OCI-LY7 (cell line): Measurements from ENCODE around the gene MRPL49. TPM values are rescaled to one million over a fixed set of nuclear protein-coding genes. Genes with fewer than 3 reads are reported as not detected.

Experiments
- BruUV-seq: library from RNA; stranded (reverse); fragments of 400-500 nt; replicated peaks from 2 replicates; lab custom pipeline; 2021; lab: Mats Ljungman, UMichigan
- CTCF ChIA-PET: fragments of 300-600 bp; sonication (Branson Sonifier 250); formaldehyde crosslinking; loops from one replicate; lab custom pipeline; 2022; ENCODE audit warnings: antibody characterized with exemption; ENCODE audit not compliant: unreplicated experiment; lab: Charles Lee
- POLR2A ChIA-PET: fragments of 300-600 bp; sonication (Branson Sonifier 250); formaldehyde crosslinking; loops from one replicate; lab custom pipeline; 2022; ENCODE audit warnings: antibody characterized with exemption; lab: Charles Lee
- DNase-seq: peaks from one replicate; pipeline ENCODE4 v3.0.0-alpha.2; 2015; ENCODE audit warnings: low spot score
- H2AFZ ChIP-seq: fragments of 200-600 bp; sonication (generic), shearing (Covaris generic); 2 replicates; pipeline ENCODE4 v1.6.1; 2014; ENCODE audit warnings: mild to moderate bottlenecking, antibody characterized with exemption, low read length, moderate library complexity
- H3K27ac ChIP-seq: fragments of 200-600 bp; sonication (generic); 2 replicates; pipeline ENCODE4 v1.5.1; 2014; ENCODE audit warnings: mixed run types, low read depth, mild to moderate bottlenecking, moderate library complexity, low read length, inconsistent platforms; ENCODE audit not compliant: poor library complexity, severe bottlenecking
- H3K36me3 ChIP-seq: fragments of 200-600 bp; sonication (generic); 2 replicates; pipeline ENCODE4 v1.6.1; 2014; ENCODE audit warnings: mild to moderate bottlenecking, antibody characterized with exemption, low read length, moderate library complexity, mixed read lengths; ENCODE audit not compliant: insufficient read depth
- H3K4me1 ChIP-seq: fragments of 200-600 bp; sonication (generic); 2 replicates; pipeline ENCODE4 v1.5.1; 2014; ENCODE audit warnings: mild to moderate bottlenecking, low read length; ENCODE audit not compliant: insufficient read depth, poor library complexity, severe bottlenecking
- H3K4me2 ChIP-seq: fragments of 200-600 bp; sonication (generic); 2 replicates; pipeline ENCODE4 v1.6.1; 2014; ENCODE audit warnings: mild to moderate bottlenecking, low read length
- H3K4me3 ChIP-seq: fragments of 200-600 bp; sonication (generic); 2 replicates; pipeline ENCODE4 v1.5.1; 2014; ENCODE audit warnings: mild to moderate bottlenecking, low read depth, low read length; ENCODE audit not compliant: poor library complexity, severe bottlenecking
- H3K79me2 ChIP-seq: fragments of 200-600 bp; sonication (generic); 2 replicates; pipeline ENCODE4 v1.6.1; 2016; ENCODE audit warnings: low read depth, mild to moderate bottlenecking, low read length, moderate library complexity, mixed read lengths; ENCODE audit not compliant: insufficient read depth
- H3K9me2 ChIP-seq: fragments of 200-600 bp; sonication (generic); 2 replicates; pipeline ENCODE4 v1.6.1; 2016; ENCODE audit warnings: mild to moderate bottlenecking, low read length, mixed read lengths; ENCODE audit not compliant: insufficient read depth
- H3K9me3 ChIP-seq: fragments of 200-600 bp; sonication (generic); 2 replicates; pipeline ENCODE4 v1.6.1; 2014; ENCODE audit warnings: mild to moderate bottlenecking, mixed run types, low read length, mixed read lengths
- H4K20me1 ChIP-seq: fragments of 200-600 bp; sonication (generic); 2 replicates; pipeline ENCODE4 v1.6.1; 2014; ENCODE audit warnings: mild to moderate bottlenecking, antibody characterized with exemption, low read length, moderate library complexity, mixed read lengths; ENCODE audit not compliant: insufficient read depth
- EZH2phosphoT487 ChIP-seq: fragments of 200-600 bp; sonication (generic); IDR thresholded peaks from 2 replicates; pipeline ENCODE4 v1.6.1; 2018; ENCODE audit warnings: low read depth, borderline replicate concordance, mild to moderate bottlenecking, mixed run types, antibody characterized with exemption, low read length, moderate library complexity, mixed read lengths
- intact Hi-C: fragments of 100-400 bp; cut with micrococcal nuclease; formaldehyde crosslinking; loops from one replicate; pipeline ENCODE4 v1.10.0; 2022; ENCODE audit not compliant: unreplicated experiment
- total RNA-seq, 2 experiments: library from RNA; depleted of rRNA in 1 of 2; stranded (reverse); fragments of >200 nt in 1 of 2; shearing (Covaris generic) in 1 of 2; gene quantifications; 2 replicates each; pipeline ENCODE4 v1.2.3, GENCODE V29; 2014 to 2022
- TF ChIP-seq, protein P1 (sequence below): fragments of 200-600 bp; sonication (generic); conservative IDR thresholded peaks from 2 replicates; pipeline ENCODE4 v1.5.1; 2014; ENCODE audit warnings: mild to moderate bottlenecking, antibody characterized with exemption, low read length, moderate library complexity, mixed read lengths

MRPL49 gene
- total RNA-seq, 2 experiments from 2014 or later: 65.2 to 81.6 TPM

DNA sequence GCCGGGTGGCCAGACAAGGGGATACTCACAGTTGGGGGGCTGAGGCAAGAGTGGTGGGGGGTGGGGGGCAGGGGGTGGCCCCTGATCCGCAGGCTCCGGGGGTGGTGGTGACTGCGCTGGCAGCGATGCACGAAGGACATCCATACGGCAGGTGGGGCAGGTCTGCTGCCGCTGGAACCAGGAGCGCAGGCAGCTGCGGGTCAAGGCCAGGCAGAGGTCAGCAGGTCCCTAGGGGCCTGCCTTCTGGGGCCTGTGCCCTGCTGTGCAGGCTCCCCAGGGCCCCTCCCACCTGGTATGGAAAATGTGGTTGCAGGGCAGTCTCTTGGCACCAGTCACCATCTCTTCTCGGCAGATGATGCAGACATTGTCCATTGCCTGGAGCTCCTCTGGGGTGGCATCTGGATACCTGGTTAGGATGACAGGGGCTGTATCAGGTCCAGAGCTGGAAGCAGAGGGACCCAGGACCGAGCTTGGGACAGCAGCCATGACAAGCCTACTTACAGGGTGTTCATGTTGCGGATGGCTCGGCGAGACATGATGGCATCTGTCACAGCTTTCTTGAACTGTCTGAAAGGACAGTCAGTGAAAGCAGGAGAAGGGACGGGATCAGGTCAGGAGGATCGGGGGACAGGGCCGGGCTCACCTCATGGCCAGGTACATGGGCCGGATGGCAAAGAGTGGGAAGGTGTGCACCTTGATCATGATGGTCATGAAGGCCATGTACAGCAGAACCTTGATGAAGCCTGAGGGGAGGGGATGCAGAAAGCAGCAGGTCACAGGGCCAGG is 8.7 kb downstream of the MRPL49 start:
- intact Hi-C loops: loop anchor here (5.0 kb wide), 2 partner anchors 36 to 279 kb away; no protein-coding TSS in a partner anchor
- no peak for TF ChIP-seq EZH2phosphoT487
- TF ChIP-seq, protein P1, sequence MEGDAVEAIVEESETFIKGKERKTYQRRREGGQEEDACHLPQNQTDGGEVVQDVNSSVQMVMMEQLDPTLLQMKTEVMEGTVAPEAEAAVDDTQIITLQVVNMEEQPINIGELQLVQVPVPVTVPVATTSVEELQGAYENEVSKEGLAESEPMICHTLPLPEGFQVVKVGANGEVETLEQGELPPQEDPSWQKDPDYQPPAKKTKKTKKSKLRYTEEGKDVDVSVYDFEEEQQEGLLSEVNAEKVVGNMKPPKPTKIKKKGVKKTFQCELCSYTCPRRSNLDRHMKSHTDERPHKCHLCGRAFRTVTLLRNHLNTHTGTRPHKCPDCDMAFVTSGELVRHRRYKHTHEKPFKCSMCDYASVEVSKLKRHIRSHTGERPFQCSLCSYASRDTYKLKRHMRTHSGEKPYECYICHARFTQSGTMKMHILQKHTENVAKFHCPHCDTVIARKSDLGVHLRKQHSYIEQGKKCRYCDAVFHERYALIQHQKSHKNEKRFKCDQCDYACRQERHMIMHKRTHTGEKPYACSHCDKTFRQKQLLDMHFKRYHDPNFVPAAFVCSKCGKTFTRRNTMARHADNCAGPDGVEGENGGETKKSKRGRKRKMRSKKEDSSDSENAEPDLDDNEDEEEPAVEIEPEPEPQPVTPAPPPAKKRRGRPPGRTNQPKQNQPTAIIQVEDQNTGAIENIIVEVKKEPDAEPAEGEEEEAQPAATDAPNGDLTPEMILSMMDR: no peak
- Histone ChIP-seq H3K4me2 (peak overlapping the region; percentile 99), H4K20me1 (no peaks in the 10 kb centered on the region), H3K27ac (peak overlapping the region; percentile 98), H3K4me1 (peaks cover 49% of the 10 kb centered on the region), H2AFZ (no peak overlapping the region), H3K9me2 (no peaks in the 10 kb centered on the region), H3K36me3 (peaks cover 82% of the 10 kb centered on the region), H3K4me3 (peak overlapping the region; percentile 98), H3K9me3 (no peaks in the 10 kb centered on the region), H3K79me2 (peaks cover 55% of the 10 kb centered on the region)
- ChIA-PET CTCF (interaction anchor here (0.5 kb wide), 1 partner anchor 417 kb away, joined by 3 read pairs; no protein-coding TSS in a partner anchor), POLR2A (interaction anchor here (0.6 to 6.1 kb wide), 10 partner anchors 9 to 134 kb away, joined by 3 to 47 read pairs (median 5); partner anchors contain the start of genes CAPN1, FAU, MRPL49 and TM7SF2)
- peak; percentile 73 for DNase-seq
- BruUV-seq: no TSS peak

DNA sequence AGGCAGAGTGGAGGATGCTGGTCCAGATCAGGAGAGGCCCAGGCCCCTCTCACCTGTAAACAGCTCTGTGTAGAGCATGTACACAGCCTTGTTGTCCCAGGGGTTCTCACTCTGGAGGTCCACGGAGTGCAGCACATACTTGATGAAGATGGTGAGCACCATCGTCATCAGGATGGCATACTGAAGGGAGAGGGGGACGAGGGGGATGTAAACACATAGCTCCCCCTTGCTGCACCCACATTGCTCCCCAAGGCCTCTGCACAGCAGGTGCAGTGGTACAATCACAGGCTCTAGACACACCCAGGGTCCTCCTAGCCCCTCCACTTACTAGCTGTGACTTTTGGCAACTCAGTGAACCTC is 9.3 kb downstream of the MRPL49 start:
- Histone ChIP-seq H4K20me1 (no peaks in the 10 kb centered on the region), H3K4me3 (peak overlapping the region; percentile 98), H3K79me2 (peaks cover 56% of the 10 kb centered on the region), H3K9me3 (no peaks in the 10 kb centered on the region), H3K4me2 (peak overlapping the region; percentile 99), H3K4me1 (peaks cover 55% of the 10 kb centered on the region), H2AFZ (no peak overlapping the region), H3K36me3 (peaks cover 76% of the 10 kb centered on the region), H3K27ac (peak overlapping the region; percentile 98), H3K9me2 (no peaks in the 10 kb centered on the region)
- POLR2A ChIA-PET: interaction anchor here (1.0 to 6.1 kb wide), 9 partner anchors 10 to 51 kb away, joined by 3 to 47 read pairs (median 5); partner anchors contain the start of genes CAPN1, FAU, MRPL49 and TM7SF2
- TF ChIP-seq, protein P1: no peak
- TF ChIP-seq EZH2phosphoT487: no peak
- intact Hi-C loops: loop anchor here (5.0 kb wide), 2 partner anchors 36 to 279 kb away; no protein-coding TSS in a partner anchor
- no peak for DNase-seq
- no TSS peak for BruUV-seq
- CTCF ChIA-PET: interaction anchor here (0.5 to 0.9 kb wide), 2 partner anchors 282 to 416 kb away, joined by 3 to 5 read pairs; no protein-coding TSS in a partner anchor
